HUES48 (cell line): ENCODE data around the gene DDA1.
A peak's percentile ranks its signal among the peaks of the same experiment; 100 is the strongest.

Experiments
- H3K27ac ChIP-seq: one replicate; pipeline ENCODE4 v1.7.0; 2013; ENCODE audit warnings: low read depth, low read length, inconsistent platforms
- H3K27me3 ChIP-seq: 2 replicates; pipeline ENCODE4 v1.6.1; 2013; ENCODE audit warnings: mild to moderate bottlenecking, low read length; ENCODE audit not compliant: control insufficient read depth, insufficient read depth
- H3K36me3 ChIP-seq: 2 replicates; pipeline ENCODE4 v1.6.1; 2013; ENCODE audit warnings: low read length; ENCODE audit not compliant: control insufficient read depth, insufficient read depth
- H3K4me1 ChIP-seq: 2 replicates; pipeline ENCODE4 v1.6.1; 2013; ENCODE audit warnings: mild to moderate bottlenecking, low read length; ENCODE audit not compliant: control insufficient read depth, insufficient read depth
- H3K4me3 ChIP-seq: 2 replicates; pipeline ENCODE4 v1.5.1; 2013; ENCODE audit warnings: mild to moderate bottlenecking, low read depth, low read length
- H3K9ac ChIP-seq: 2 replicates; pipeline ENCODE4 v1.6.1; 2013; ENCODE audit warnings: mild to moderate bottlenecking, low read depth, low read length, moderate library complexity
- H3K9me3 ChIP-seq: 2 replicates; pipeline ENCODE4 v1.6.1; 2013; ENCODE audit warnings: low read length; ENCODE audit not compliant: control insufficient read depth, insufficient read depth

Gene DDA1

DNA sequence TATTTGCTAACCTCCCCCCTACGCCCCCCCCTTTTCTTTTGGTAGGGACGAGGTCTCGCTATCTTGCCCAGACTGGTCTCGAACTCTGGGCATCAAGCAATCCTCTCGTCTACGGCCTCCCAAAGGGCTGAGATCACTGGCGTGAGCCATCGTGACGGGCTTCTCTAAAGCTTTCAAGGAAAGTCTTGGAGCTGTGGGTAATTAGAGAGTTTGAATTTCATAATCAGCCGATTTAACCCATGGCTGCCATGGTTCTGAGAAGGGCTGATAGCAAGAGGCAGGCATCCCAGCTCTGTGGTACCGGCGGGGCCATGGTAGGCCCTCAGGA, 5.5 kb upstream of the DDA1 start:
- Histone ChIP-seq H3K27ac (no peak overlapping the region), H3K4me1 (peaks cover 20% of the 10 kb centered on the region), H3K9ac (no peak overlapping the region), H3K36me3 (peaks cover 11% of the 10 kb centered on the region; the same call in 1 of the 2 replicates), H3K27me3 (no peaks in the 10 kb centered on the region), H3K9me3 (no peaks in the 10 kb centered on the region), H3K4me3 (no peak overlapping the region)

DNA sequence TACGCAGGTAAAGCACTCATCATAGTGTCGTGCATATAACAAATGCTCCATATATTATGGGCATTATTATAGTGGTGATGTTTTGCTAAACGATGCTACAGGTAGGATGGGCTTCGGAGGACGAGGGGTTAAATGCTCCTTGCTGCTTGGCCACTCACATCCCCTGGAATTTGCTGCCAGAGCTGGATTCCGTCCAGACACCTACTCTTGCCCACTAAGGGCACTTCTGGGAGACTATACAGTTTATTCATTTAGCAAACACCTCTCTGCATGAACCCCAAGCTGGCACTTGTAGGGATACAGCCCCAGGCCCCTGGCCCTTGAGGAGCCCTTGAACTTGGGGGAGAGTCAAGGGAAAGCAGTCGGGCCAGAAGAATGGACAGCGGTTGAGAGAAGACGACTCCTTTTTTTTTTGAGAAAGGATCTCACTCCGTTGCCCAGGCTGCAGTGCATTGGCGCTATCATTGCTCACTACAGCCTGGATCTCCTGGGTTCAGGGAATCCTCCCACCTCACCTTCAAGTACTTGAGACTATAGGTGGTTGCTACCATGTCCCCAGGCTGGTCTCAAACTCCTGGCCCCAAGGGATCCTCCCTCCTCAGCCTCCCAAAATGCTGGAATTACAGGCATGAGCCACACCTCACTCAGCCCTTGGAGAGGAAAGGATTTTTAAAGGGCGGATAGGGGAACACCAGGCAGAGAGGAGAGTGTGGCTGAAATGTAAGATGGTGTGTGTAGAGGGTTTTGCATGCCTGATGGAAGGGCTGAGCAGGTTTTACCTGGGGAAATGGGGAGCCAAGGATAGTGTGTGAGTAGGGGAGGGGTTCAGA, 4.8 kb upstream of the DDA1 start:
- no peaks in the 10 kb centered on the region for H3K27me3 ChIP-seq
- no peak overlapping the region for H3K9ac ChIP-seq
- H3K9me3 ChIP-seq = no peaks in the 10 kb centered on the region
- H3K27ac ChIP-seq = no peak overlapping the region
- peaks cover 20% of the 10 kb centered on the region for H3K4me1 ChIP-seq
- peak overlapping the region; percentile 6; the same call in 1 of the 2 replicates for H3K4me3 ChIP-seq
- H3K36me3 ChIP-seq = peaks cover 9% of the 10 kb centered on the region; the same call in 1 of the 2 replicates

DNA sequence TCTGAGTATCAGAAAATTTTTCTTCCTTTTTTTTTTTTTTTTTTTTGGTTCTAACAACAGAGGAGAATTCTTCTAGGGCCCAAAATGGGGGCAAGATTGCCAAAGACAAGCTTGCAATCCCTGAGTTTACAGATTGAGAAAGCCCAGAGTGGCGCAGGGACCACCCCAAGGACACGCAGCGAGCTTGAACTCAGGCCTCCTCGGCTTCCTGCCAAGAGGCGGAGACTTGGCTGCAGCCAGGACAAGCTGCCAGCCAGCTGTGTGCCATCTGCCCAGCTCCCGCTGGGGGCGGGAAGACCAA, 4.2 kb upstream of the DDA1 start:
- Histone ChIP-seq H3K9ac (no peak overlapping the region), H3K4me1 (peaks cover 20% of the 10 kb centered on the region), H3K27me3 (no peaks in the 10 kb centered on the region), H3K9me3 (no peaks in the 10 kb centered on the region), H3K27ac (peak overlapping the region; percentile 56), H3K36me3 (peaks cover 9% of the 10 kb centered on the region; the same call in 1 of the 2 replicates), H3K4me3 (peak overlapping the region; percentile 6; the same call in 1 of the 2 replicates)

DNA sequence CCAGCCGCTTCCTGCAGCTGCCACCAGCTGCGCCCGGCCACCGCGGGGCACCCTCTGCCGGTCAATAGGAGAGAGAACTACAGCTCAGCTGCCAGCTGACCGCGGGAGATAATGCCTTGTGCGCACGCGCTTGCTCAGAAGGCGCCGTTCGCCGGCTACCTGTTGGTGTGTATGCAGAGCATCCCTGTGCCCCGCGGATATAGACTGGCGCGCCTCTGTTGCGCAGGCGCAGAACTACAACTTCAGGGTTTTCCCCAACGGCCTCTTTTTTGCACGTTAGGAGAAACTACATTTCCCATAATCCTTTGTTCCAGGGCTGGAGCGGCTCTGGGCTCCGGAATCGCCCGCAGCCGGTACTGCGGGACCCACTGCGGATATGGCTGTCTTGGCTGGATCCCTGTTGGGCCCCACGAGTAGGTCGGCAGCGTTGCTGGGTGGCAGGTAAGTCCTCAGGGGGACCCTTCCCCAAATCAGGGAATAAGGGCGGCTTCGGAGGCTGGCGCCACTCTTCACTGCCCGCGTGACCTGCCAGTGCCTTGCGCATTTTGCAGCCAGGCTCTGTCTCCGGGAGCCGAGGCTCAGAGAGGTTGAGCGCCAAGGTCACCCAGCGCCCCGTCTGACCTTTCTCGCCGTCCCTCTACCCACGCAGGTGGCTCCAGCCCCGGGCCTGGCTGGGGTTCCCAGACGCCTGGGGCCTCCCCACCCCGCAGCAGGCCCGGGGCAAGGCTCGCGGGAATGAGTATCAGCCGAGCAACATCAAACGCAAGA, 3.7 kb upstream of the DDA1 start, which contains the start of gene MRPL34:
MRPL34 (plus strand) TSS at position 356 of the 768 bp plus-strand sequence; CDS start at position 377, 21 bp downstream.
- peak within 1 kb of the TSS; percentile 80 for H3K9ac ChIP-seq
- peaks cover 7% of the 10 kb centered on the region; the same call in 1 of the 2 replicates for H3K36me3 ChIP-seq
- peak within 1 kb of the TSS; percentile 86 for H3K27ac ChIP-seq
- H3K27me3 ChIP-seq = no peaks in the 10 kb centered on the region
- H3K4me1 ChIP-seq = peaks cover 25% of the 10 kb centered on the region
- peak within 1 kb of the TSS; percentile 82 for H3K4me3 ChIP-seq
- H3K9me3 ChIP-seq = no peaks in the 10 kb centered on the region

DNA sequence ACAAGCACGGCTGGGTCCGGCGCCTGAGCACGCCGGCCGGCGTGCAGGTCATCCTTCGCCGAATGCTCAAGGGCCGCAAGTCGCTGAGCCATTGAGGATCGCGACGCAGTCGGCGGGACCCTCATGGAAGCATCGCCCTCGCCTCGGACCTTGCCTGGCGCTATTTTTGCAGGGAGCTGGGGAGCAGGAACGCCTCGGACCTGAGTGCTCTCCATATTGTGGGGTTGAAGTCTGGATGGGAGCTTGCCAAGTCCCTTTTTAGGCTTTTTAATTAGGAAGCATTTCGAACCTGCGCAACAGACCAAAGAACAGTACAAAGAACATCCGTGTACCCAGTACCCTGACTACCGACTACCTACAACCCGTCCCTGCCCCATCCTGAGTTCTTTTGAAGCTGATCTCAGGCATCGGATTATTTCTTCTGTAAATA, 3.1 kb upstream of the DDA1 start:
- Histone ChIP-seq H3K9me3 (no peaks in the 10 kb centered on the region), H3K4me1 (peaks cover 26% of the 10 kb centered on the region), H3K9ac (peak overlapping the region; percentile 80), H3K36me3 (peaks cover 4% of the 10 kb centered on the region; the same call in 1 of the 2 replicates), H3K27ac (peak overlapping the region; percentile 86), H3K27me3 (no peaks in the 10 kb centered on the region), H3K4me3 (peak overlapping the region; percentile 82)

DNA sequence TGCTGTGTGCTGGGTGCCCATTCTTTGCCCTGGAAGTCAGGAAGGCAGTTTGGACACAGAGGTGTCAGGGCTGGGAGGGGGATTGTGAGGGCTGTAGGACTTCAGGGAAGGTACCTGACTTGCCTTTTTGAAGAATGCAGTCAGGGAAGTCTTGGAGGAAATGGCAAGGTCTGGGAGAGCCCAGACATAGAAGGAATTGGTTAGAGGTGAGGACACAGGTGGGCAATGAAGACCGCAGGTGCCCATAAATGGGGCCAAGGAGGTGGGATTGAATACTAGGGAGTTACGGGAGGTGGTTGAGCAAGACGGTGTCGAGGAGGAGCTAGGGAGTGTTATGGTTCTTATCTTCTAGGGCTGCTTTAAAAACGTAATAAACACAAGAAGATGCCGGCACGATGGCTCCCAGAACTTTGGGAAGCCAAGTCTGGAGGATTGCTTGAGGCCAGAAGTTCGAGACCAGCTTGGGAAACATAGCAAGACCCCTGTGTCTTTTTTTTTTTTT, 1.4 kb upstream of the DDA1 start:
- H3K9me3 ChIP-seq = no peaks in the 10 kb centered on the region
- no peak overlapping the region for H3K4me3 ChIP-seq
- no peak overlapping the region for H3K27ac ChIP-seq
- no peaks in the 10 kb centered on the region for H3K27me3 ChIP-seq
- H3K36me3 ChIP-seq = peaks cover 9% of the 10 kb centered on the region
- no peak overlapping the region for H3K9ac ChIP-seq
- H3K4me1 ChIP-seq = peaks cover 16% of the 10 kb centered on the region

DNA sequence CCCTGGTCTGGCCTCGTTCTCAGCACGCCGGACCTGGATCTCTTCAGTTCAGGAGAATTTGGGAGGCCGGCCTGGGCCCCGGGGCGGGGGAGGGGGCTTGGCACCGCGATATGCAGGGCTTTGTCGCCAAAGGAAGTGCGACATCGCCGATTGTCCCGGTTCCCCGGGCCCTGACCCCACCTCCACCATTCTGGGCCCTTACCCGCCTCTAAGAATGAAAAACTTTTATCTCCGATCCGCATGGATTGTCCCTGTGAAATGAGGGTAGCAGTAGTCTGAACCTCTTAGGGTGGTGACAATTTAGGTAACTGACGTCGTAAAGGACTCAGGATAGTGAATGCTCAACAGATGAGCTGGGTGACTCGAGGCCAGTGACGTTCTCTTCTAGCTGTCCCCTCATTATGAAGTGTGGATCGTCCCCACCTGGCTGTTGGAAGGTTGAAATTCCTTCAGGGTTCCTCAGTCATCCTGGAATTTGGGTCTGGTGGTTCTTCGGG, 650 bp downstream of the DDA1 start:
- H3K9me3 ChIP-seq = no peaks in the 10 kb centered on the region
- no peaks in the 10 kb centered on the region for H3K27me3 ChIP-seq
- H3K4me1 ChIP-seq = peaks cover 8% of the 10 kb centered on the region
- peak overlapping the region; percentile 4; the same call in 1 of the 2 replicates for H3K9ac ChIP-seq
- peak overlapping the region; percentile 85 for H3K4me3 ChIP-seq
- H3K27ac ChIP-seq = peak overlapping the region; percentile 91
- peaks cover 23% of the 10 kb centered on the region for H3K36me3 ChIP-seq

DNA sequence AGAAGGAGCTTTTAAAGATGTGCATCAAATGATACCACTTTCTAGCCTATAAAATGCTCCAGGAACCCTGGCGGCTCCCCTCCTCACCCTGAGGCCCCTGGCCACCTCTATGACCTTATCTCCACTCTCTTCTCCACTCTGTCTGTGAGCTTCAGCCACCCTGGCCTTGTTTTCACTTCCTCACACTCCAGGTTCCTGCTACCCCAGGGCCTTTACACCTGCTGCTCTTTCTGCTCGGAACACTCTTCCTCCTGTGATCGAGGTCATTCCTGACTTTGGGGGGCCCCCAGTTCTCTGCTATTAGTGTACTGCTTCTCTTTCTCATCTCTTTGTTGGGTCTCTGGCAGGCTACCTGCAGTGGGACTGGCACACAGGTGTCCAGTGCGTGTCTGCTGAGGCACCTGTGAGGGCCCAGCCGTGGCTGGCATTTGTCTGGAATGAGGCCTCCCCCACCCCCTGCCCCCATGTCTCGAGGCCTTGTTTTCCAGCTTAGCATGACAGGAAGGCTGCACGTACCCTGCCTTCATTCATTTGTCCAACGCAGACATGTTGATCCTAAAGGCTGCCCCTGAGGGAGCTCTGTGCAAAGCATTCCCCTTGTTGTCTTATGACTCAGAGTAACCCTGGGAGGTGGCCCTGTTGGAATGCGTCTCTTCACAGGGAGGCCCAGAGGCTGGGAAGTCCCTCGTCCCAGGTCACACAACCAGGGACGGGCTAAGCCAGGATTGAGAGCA, 2.3 kb downstream of the DDA1 start:
- Histone ChIP-seq H3K9me3 (no peaks in the 10 kb centered on the region), H3K4me1 (peaks cover 6% of the 10 kb centered on the region), H3K36me3 (peaks cover 32% of the 10 kb centered on the region), H3K9ac (no peak overlapping the region), H3K4me3 (no peak overlapping the region), H3K27ac (peak overlapping the region; percentile 80), H3K27me3 (no peaks in the 10 kb centered on the region)

DNA sequence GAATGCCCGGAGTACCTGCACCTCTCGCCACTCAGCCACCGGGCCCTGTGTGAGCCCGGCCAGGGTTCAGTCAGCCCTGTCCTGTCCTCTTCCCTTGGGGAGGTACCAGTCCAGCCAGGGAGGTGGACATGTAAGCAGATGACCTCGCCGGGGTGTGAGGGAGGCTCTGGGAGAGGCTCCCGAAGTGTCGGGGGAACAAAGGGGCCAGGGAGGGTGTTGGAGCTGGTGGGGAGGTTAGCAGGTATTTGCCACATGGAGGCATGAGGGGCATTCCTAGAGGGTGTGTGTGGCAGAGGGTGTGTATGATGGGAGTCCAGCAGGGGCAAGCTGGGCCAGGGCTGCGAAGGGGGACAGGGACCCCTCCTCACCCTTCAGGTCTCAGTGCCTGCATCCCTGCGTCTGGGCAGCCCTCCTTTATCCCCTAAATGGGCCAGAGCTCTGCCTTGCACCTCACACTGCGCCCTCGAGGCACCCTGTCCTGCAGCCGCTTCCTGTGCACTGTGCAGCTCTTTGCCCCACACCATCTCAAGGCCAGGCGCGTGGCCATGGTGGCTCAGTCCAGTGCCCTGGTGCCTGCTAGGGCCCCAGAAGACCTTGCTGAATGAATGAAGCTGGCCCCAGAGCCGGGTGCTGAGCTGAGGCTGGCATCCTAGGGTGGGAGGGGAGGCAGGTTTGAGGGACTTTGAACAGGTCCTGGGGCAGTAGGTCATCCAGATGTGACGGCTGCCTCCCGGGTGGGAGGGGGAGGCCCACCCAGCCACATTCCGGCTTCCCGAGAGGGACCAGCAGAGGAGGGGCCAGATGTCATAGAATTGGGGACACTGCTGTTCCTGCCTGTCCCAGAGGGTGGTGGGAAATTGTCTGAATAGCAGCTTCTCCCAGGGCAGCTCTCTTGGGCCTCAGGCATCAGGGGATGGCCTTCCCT, 3.1 kb downstream of the DDA1 start:
- Histone ChIP-seq H3K4me3 (no peak overlapping the region), H3K27ac (peak overlapping the region; percentile 80), H3K4me1 (peaks cover 6% of the 10 kb centered on the region), H3K9me3 (no peaks in the 10 kb centered on the region), H3K9ac (no peak overlapping the region), H3K27me3 (no peaks in the 10 kb centered on the region), H3K36me3 (peaks cover 32% of the 10 kb centered on the region)
